A549 (cell line): Measurements from ENCODE around the gene VPS54.

Source experiments
- CEBPB ChIP-seq, 2 experiments: fragments of >200 bp in 1 of 2; sonication (Bioruptor Twin) in 1 of 2; formaldehyde crosslinking in 1 of 2; IDR thresholded peaks; 2 replicates each; pipeline ENCODE4 v1.6.1; 2012 to 2016
- CTCF ChIP-seq: fragments of >200 bp; sonication (Bioruptor Twin); formaldehyde crosslinking; IDR thresholded peaks from 3 replicates; pipeline ENCODE4 v1.5.1; 2016
- ESRRA ChIP-seq: fragments of 150-350 bp; IDR thresholded peaks from 2 replicates; pipeline ENCODE4 v1.6.1; 2014; ENCODE audit warnings: mild to moderate bottlenecking, low read length, borderline replicate concordance
- KDM1A ChIP-seq: fragments of 200-600 bp; sonication (generic); IDR thresholded peaks from 2 replicates; pipeline ENCODE4 v1.6.1; 2016; ENCODE audit warnings: low read depth, mild to moderate bottlenecking
- NR3C1 ChIP-seq: fragments of >200 bp; sonication (Bioruptor Twin); formaldehyde crosslinking; IDR thresholded peaks from 3 replicates; pipeline ENCODE4 v1.6.1; 2017
- POLR2A ChIP-seq: IDR thresholded peaks from 2 replicates; pipeline ENCODE4 v1.6.1; 2012; ENCODE audit warnings: mild to moderate bottlenecking, low read length

- TF ChIP-seq KDM1A, result no peak
- TF ChIP-seq CTCF, result no peak
- no peak for TF ChIP-seq CEBPB (IDR thresholded peaks at IDR 0.05)
- no peak for TF ChIP-seq POLR2A
- TF ChIP-seq ESRRA, result no peak
- no peak for TF ChIP-seq NR3C1
These were observed 131.2 kb downstream of the VPS54 start for GRCh38 chr2:63888053-63888452.
